ENCODE measurements around the gene BACE2.

DNA sequence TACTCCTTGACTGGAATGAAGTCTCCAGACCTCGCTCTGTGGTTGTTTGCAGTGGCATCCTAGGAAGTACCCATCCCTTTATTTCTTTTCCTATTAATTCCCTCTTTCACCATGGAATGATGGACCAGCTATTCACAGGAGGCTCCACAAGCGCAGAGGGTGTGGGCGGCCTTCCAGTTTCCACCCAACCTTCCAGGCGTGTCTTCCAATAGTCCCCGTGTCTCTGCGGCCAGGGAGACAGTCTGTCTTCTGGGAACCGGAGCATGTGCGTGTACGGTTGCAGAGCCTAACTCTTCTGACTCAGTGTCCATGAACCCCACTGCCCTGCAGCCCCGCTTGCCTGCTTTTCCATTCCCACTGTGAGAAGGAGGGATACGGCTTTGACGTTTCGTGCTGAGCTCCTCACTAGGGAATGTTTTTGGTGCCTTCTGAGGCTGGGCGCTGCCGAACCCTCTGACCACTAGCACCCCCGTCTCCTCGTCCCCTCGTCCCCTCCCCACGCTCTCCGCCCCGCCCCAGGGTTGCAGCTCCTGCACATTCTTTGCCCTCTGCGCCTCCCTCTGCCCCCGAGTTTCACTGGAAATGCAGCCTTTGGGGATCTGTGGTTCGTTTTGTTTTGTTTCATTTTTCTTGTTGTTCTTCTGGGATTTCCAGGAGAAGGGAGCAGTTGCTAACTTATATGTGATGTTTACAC lies 122.3 kb downstream of the BACE2 start:
- TF ChIP-seq, protein P1, sequence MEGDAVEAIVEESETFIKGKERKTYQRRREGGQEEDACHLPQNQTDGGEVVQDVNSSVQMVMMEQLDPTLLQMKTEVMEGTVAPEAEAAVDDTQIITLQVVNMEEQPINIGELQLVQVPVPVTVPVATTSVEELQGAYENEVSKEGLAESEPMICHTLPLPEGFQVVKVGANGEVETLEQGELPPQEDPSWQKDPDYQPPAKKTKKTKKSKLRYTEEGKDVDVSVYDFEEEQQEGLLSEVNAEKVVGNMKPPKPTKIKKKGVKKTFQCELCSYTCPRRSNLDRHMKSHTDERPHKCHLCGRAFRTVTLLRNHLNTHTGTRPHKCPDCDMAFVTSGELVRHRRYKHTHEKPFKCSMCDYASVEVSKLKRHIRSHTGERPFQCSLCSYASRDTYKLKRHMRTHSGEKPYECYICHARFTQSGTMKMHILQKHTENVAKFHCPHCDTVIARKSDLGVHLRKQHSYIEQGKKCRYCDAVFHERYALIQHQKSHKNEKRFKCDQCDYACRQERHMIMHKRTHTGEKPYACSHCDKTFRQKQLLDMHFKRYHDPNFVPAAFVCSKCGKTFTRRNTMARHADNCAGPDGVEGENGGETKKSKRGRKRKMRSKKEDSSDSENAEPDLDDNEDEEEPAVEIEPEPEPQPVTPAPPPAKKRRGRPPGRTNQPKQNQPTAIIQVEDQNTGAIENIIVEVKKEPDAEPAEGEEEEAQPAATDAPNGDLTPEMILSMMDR (conservative IDR thresholded peaks at IDR 0.05), result no peak
- no peak for TF ChIP-seq EZH2 (IDR thresholded peaks at IDR 0.05; ENCODE audit: low read depth)
